T-cell (primary cell): ENCODE measurements around the gene ANP32E. TPM values are rescaled to one million over a fixed set of nuclear protein-coding genes. Genes with fewer than 3 reads are reported as not detected.

Experiments
- ATAC-seq, 4 experiments: fragments of 200-7000 bp in 3 of 4; fragments of 150-1000 bp in 1 of 4; cut with Tn5 transposase; replicated peaks in 1 of 4; 1 replicate in 3 of 4; 2 replicates in 1 of 4; pipeline ENCODE4 v1.10.0; 2021; ENCODE audit warnings: moderate library complexity in 3 of 4, mild to moderate bottlenecking in 2 of 4, moderate number of reproducible peaks in 1 of 4
- CTCF ChIA-PET, 2 donors: fragments of 300-600 bp; sonication (Branson Sonifier 250); formaldehyde crosslinking; loops; one replicate each; lab custom pipeline; 2022; ENCODE audit warnings: antibody characterized with exemption in 2 of 2; lab: Charles Lee
- POLR2A ChIA-PET, 2 donors: fragments of 300-600 bp; sonication (Branson Sonifier 250); formaldehyde crosslinking; loops; one replicate each; lab custom pipeline; 2022; ENCODE audit warnings: antibody characterized with exemption in 2 of 2; lab: Charles Lee
- DNase-seq, 35 experiments: peaks; one replicate each; pipeline versions ENCODE4 v3.0.0 to v3.0.0-alpha.2; 2013 to 2023
- H3K27ac ChIP-seq: one replicate; pipeline ENCODE4 v1.5.1; 2013; ENCODE audit warnings: low read length
- H3K27me3 ChIP-seq, 2 experiments: replicated peaks in 1 of 2; 1 replicate in 1 of 2; 2 replicates in 1 of 2; pipeline versions ENCODE4 v1.6.1 to v1.7.0; 2013; ENCODE audit warnings: low read length in 1 of 2, mixed read lengths in 1 of 2; ENCODE audit not compliant: control insufficient read depth in 2 of 2, insufficient read depth in 2 of 2; ENCODE audit errors: extremely low read depth in 1 of 2
- H3K36me3 ChIP-seq, 2 donors: 1 replicate in 1 of 2; 2 replicates in 1 of 2; pipeline versions ENCODE4 v1.6.1 to v1.7.0; 2013; ENCODE audit warnings: low read length in 1 of 2; ENCODE audit not compliant: control insufficient read depth in 2 of 2, insufficient read depth in 1 of 2; ENCODE audit errors: extremely low read depth in 1 of 2
- H3K4me1 ChIP-seq, 2 experiments: 1 replicate in 1 of 2; 2 replicates in 1 of 2; pipeline versions ENCODE4 v1.6.1 to v1.7.0; 2013; ENCODE audit warnings: low read length in 2 of 2, mixed read lengths in 1 of 2; ENCODE audit not compliant: insufficient read depth in 2 of 2, control insufficient read depth in 1 of 2; ENCODE audit errors: extremely low read depth in 1 of 2
- H3K4me3 ChIP-seq, 2 donors: 1 replicate in 1 of 2; 2 replicates in 1 of 2; pipeline versions ENCODE4 v1.5.1 to v1.7.0; 2013; ENCODE audit warnings: mild to moderate bottlenecking in 2 of 2, low read length in 1 of 2, moderate library complexity in 1 of 2; ENCODE audit not compliant: control insufficient read depth in 1 of 2; ENCODE audit errors: extremely low read depth in 1 of 2
- H3K9me3 ChIP-seq: 2 replicates; pipeline ENCODE4 v1.7.0; 2013
- H3K27ac Mint-ChIP-seq, 2 donors: one replicate each; pipeline ENCODE4 v1.8.0; 2020 to 2021; ENCODE audit warnings: mild to moderate bottlenecking in 2 of 2, mixed read lengths in 2 of 2
- H3K27me3 Mint-ChIP-seq, 2 donors: one replicate each; pipeline ENCODE4 v1.8.0; 2021 to 2022; ENCODE audit warnings: mixed read lengths in 2 of 2
- H3K36me3 Mint-ChIP-seq: one replicate; pipeline ENCODE4 v1.8.0; 2021; ENCODE audit warnings: mixed read lengths
- H3K4me1 Mint-ChIP-seq, 3 donors: one replicate each; pipeline ENCODE4 v1.8.0; 2020 to 2022; ENCODE audit warnings: mixed read lengths in 3 of 3, mild to moderate bottlenecking in 1 of 3
- H3K4me3 Mint-ChIP-seq, 3 donors: one replicate each; pipeline ENCODE4 v1.8.0; 2020 to 2022; ENCODE audit warnings: mild to moderate bottlenecking in 3 of 3, mixed read lengths in 3 of 3, moderate library complexity in 3 of 3
- H3K9me3 Mint-ChIP-seq, 3 donors: one replicate each; pipeline ENCODE4 v1.8.0; 2020 to 2022; ENCODE audit warnings: mixed read lengths in 3 of 3
- WGBS: methylation state at CpG from one replicate; pipeline ENCODE4 v1.1.5; 2013; ENCODE audit warnings: missing lambda C conversion rate; ENCODE audit not compliant: insufficient coverage; 5-methylcytosine and 5-hydroxymethylcytosine counted together
- total RNA-seq, 35 experiments: library from RNA in 6 of 35; stranded (reverse) in 6 of 35; fragments of 120-200 nt in 1 of 35; gene quantifications; one replicate each; pipeline versions ENCODE4 v1.2.1 to v1.2.4 and lab custom pipeline; 2013 to 2026

Gene ANP32E
- total RNA-seq, 5 donors from 2014 or later (not counting 1 experiment from before 2014, with no cell fraction given) = 40.2 to 46.3 (median 44.9) TPM

DNA sequence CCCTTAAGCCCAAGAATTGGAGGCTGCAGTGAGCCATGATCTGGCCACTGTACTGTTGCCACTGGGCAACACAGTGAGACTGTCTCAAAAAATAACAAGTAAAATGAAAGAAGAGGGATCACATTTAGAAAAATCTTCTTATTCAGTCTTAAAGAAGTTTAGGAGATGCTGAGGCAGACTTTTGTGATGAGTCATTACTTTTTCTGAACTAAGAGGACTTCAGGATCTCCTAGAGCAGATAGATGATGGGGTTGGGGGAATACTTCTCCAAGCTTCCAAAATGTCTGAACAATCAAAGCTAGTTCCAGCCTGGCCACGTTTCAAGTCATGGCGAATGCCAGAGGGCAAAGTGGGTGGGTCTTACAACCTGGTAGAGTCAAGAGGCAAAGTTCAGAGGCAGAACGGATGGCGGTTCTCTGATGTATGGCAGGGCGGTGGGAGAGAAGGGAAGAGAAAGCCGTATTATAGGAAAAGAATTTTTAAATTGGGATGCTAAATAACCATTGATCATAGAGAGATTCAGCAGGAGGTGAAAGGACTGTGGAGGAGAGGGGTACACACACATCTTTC lies 44.3 kb upstream of the ANP32E start:
- Mint-ChIP-seq H3K27me3 (no peaks in the 10 kb centered on the region), H3K27ac (no peak overlapping the region), H3K4me3 (peak overlapping the region; percentile 19 to 84 (median 40)), H3K9me3 (no peaks in the 10 kb centered on the region), H3K4me1 (peaks cover 26 to 42% (median 28%) of the 10 kb centered on the region in 3 donors), H3K36me3 (peaks cover 12% of the 10 kb centered on the region)
- ATAC-seq (no peak), DNase-seq (no peak)
- H3K9me3 ChIP-seq = no peaks in the 10 kb centered on the region
- ChIA-PET POLR2A (interaction anchor here in 1 of 2 donors (0.6 kb wide), 1 partner anchor 188 kb away, joined by 4 read pairs; no protein-coding TSS in a partner anchor), CTCF (interaction anchor here (0.6 to 2.0 kb wide), 3 partner anchors 24 to 115 kb away, joined by 3 to 5 read pairs (median 4); no protein-coding TSS in a partner anchor)
- WGBS = 90% methylated on average over 2 of the region's 6 CpGs
- H3K27me3 ChIP-seq = peaks cover 0 to 4% of the 10 kb centered on the region in 2 experiments
- H3K27ac ChIP-seq = no peak overlapping the region
- H3K4me1 ChIP-seq = peaks cover 8 to 19% of the 10 kb centered on the region in 2 experiments
- H3K4me3 ChIP-seq = no peak overlapping the region
- peaks cover 0 to 4% of the 10 kb centered on the region in 2 donors for H3K36me3 ChIP-seq

DNA sequence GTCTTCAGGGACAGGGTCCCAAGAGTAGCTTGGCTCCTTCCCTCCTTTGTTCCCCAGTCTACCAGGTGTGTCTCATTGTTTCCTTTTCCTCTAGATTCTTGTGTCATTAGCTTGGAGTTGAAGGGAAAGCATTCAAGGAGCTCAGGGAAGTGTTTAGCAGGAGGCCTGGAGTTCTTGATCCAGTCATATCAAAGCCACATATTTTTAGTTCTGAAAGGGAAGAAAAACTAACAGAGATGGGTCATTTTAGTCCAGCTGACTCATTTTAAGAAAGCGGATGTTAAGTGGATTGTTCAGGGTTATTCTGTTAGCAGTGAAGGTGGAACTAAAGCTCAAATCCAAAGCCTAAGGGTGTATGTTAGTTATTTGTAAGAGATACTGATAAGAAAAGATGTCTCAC lies 37.4 kb upstream of the ANP32E start:
- H3K27me3 Mint-ChIP-seq = no peaks in the 10 kb centered on the region
- DNase-seq (no peak), ATAC-seq (no peak)
- CTCF ChIA-PET = interaction anchor here (0.5 to 0.8 kb wide), 2 partner anchors 17 to 51 kb away, joined by 3 to 4 read pairs; no protein-coding TSS in a partner anchor
- Histone ChIP-seq H3K9me3 (no peaks in the 10 kb centered on the region), H3K27me3 (no peaks in the 10 kb centered on the region), H3K27ac (no peak overlapping the region), H3K4me3 (no peak overlapping the region), H3K4me1 (peaks cover 3 to 14% of the 10 kb centered on the region in 2 experiments), H3K36me3 (peaks cover 0 to 7% of the 10 kb centered on the region in 2 donors)
- H3K36me3 Mint-ChIP-seq = peaks cover 21% of the 10 kb centered on the region
- 80% methylated on average over 1 of the region's 1 CpG for WGBS
- POLR2A ChIA-PET = interaction anchor here in 1 of 2 donors (0.5 kb wide), 1 partner anchor 18 kb away, joined by 3 read pairs; no protein-coding TSS in a partner anchor
- H3K9me3 Mint-ChIP-seq = no peaks in the 10 kb centered on the region
- H3K4me1 Mint-ChIP-seq = peaks cover 11 to 22% (median 12%) of the 10 kb centered on the region in 3 donors
- no peak overlapping the region for H3K4me3 Mint-ChIP-seq
- no peak overlapping the region for H3K27ac Mint-ChIP-seq

- H3K27ac Mint-ChIP-seq = no peak overlapping the region
- peaks cover 13 to 29% of the 10 kb centered on the region in 2 experiments for H3K4me1 ChIP-seq
- H3K27ac ChIP-seq = no peak overlapping the region
- no peaks in the 10 kb centered on the region for H3K9me3 ChIP-seq
- no peaks in the 10 kb centered on the region for H3K27me3 ChIP-seq
- DNase-seq (no peak), ATAC-seq (no peak)
- H3K9me3 Mint-ChIP-seq = no peaks in the 10 kb centered on the region
- no peaks in the 10 kb centered on the region for H3K27me3 Mint-ChIP-seq
- ChIA-PET POLR2A (interaction anchor here in 1 of 2 donors (0.6 kb wide), 1 partner anchor 23 kb away, joined by 7 read pairs; no protein-coding TSS in a partner anchor), CTCF (interaction anchor here in 1 of 2 donors (1.6 kb wide), 1 partner anchor 10 kb away, joined by 5 read pairs; no protein-coding TSS in a partner anchor)
- H3K4me3 Mint-ChIP-seq = no peak overlapping the region
- peaks cover 25% of the 10 kb centered on the region for H3K36me3 Mint-ChIP-seq
- 95% methylated on average over 2 of the region's 7 CpGs for WGBS
- peaks cover 2 to 18% of the 10 kb centered on the region in 2 donors for H3K36me3 ChIP-seq
- H3K4me3 ChIP-seq = no peak overlapping the region
- H3K4me1 Mint-ChIP-seq = peaks cover 29 to 37% (median 30%) of the 10 kb centered on the region in 3 donors
Measured at GRCh38 chr1:150271291-150271959, 35.5 kb upstream of the ANP32E start.

- WGBS = 0% methylated on average over 1 of the region's 10 CpGs
- no peaks in the 10 kb centered on the region for H3K27me3 ChIP-seq
- H3K9me3 ChIP-seq = no peaks in the 10 kb centered on the region
- H3K36me3 ChIP-seq = peaks cover 13 to 33% of the 10 kb centered on the region in 2 donors
- no peak for DNase-seq
- H3K27me3 Mint-ChIP-seq = no peaks in the 10 kb centered on the region
- H3K27ac Mint-ChIP-seq = peak overlapping the region; percentile 98 to 99
- H3K4me1 Mint-ChIP-seq = peaks cover 29 to 37% (median 30%) of the 10 kb centered on the region in 3 donors
- H3K36me3 Mint-ChIP-seq = peaks cover 35% of the 10 kb centered on the region
- H3K4me3 ChIP-seq = peak overlapping the region in 1 of 2 donors; percentile 90
- H3K4me3 Mint-ChIP-seq = peak overlapping the region; percentile 97 to 99 (median 99)
- no peaks in the 10 kb centered on the region for H3K9me3 Mint-ChIP-seq
- ChIA-PET POLR2A (interaction anchor here in 1 of 2 donors (0.5 to 0.7 kb wide), 3 partner anchors 78 to 425 kb away, joined by 3 to 5 read pairs (median 4); no protein-coding TSS in a partner anchor), CTCF (interaction anchor here in 1 of 2 donors (0.6 to 1.8 kb wide), 3 partner anchors 12 to 167 kb away, joined by 4 to 6 read pairs (median 5); no protein-coding TSS in a partner anchor)
- ATAC-seq = no peak
- peak overlapping the region; percentile 95 for H3K27ac ChIP-seq
- H3K4me1 ChIP-seq = peaks cover 13 to 29% of the 10 kb centered on the region in 2 experiments
Measured at GRCh38 chr1:150269451-150269850, 33.5 kb upstream of the ANP32E start.

- H3K36me3 ChIP-seq = peaks cover 13 to 33% of the 10 kb centered on the region in 2 donors
- H3K4me1 ChIP-seq = peaks cover 13 to 29% of the 10 kb centered on the region in 2 experiments
- Mint-ChIP-seq H3K36me3 (peaks cover 34% of the 10 kb centered on the region), H3K27me3 (no peaks in the 10 kb centered on the region), H3K4me1 (peaks cover 29 to 37% (median 30%) of the 10 kb centered on the region in 3 donors), H3K4me3 (peak within 1 kb of the TSS; percentile 97 to 99 (median 99)), H3K9me3 (no peaks in the 10 kb centered on the region), H3K27ac (peak within 1 kb of the TSS; percentile 98 to 99)
- under 1% methylated on average over 38 of the region's 49 CpGs for WGBS
- peak within 1 kb of the TSS; percentile 71 to 90 for H3K4me3 ChIP-seq
- ATAC-seq (peak; percentile 95 to 97 (median 96)), DNase-seq (peak; percentile 81 to 93 (median 86))
- no peaks in the 10 kb centered on the region for H3K27me3 ChIP-seq
- no peaks in the 10 kb centered on the region for H3K9me3 ChIP-seq
- ChIA-PET POLR2A (interaction anchor here in 1 of 2 donors (0.5 to 0.7 kb wide), 3 partner anchors 78 to 424 kb away, joined by 3 to 5 read pairs (median 4); no protein-coding TSS in a partner anchor), CTCF (interaction anchor here in 1 of 2 donors (0.6 to 1.8 kb wide), 3 partner anchors 13 to 166 kb away, joined by 4 to 6 read pairs (median 5); no protein-coding TSS in a partner anchor)
- peak within 1 kb of the TSS; percentile 95 for H3K27ac ChIP-seq
Measured at GRCh38 chr1:150268705-150269403, 32.9 kb upstream of the ANP32E start, which contains the start of gene APH1A. APH1A (minus strand) TSS chr1:150269016; CDS start chr1:150268810, 206 bp downstream.
